Common myeloid progenitor, CD34-positive (primary cell): ENCODE data around the gene SLC25A45.

Source experiments
- CTCF ChIA-PET: fragments of 350-600 bp; sonication (Branson Sonifier 250); formaldehyde crosslinking; loops from one replicate; lab custom pipeline; 2021; ENCODE audit warnings: antibody characterized with exemption; lab: Charles Lee
- POLR2A ChIA-PET: fragments of 350-600 bp; sonication (Branson Sonifier 250); formaldehyde crosslinking; loops from one replicate; lab custom pipeline; 2021; ENCODE audit warnings: antibody characterized with exemption; lab: Charles Lee
- DNase-seq, 3 donors: peaks; one replicate each; pipeline versions ENCODE4 v3.0.0 to v3.0.0-alpha.2; 2013
- H3K27ac ChIP-seq, 2 experiments: 1 replicate in 1 of 2; 2 replicates in 1 of 2; pipeline ENCODE4 v1.7.0; 2013; ENCODE audit warnings: inconsistent platforms in 2 of 2, low read length in 2 of 2, mild to moderate bottlenecking in 2 of 2, low read depth in 1 of 2, moderate library complexity in 1 of 2; ENCODE audit not compliant: severe bottlenecking in 2 of 2, insufficient read depth in 1 of 2, poor library complexity in 1 of 2
- H3K27me3 ChIP-seq, 5 experiments: replicated peaks in 2 of 5; 1 replicate in 3 of 5; 2 replicates in 2 of 5; pipeline versions ENCODE4 v1.6.1 to v1.7.0; 2013; ENCODE audit warnings: low read length in 4 of 5, mild to moderate bottlenecking in 2 of 5, moderate library complexity in 2 of 5, inconsistent platforms in 1 of 5; ENCODE audit not compliant: insufficient read depth in 5 of 5, control insufficient read depth in 4 of 5
- H3K36me3 ChIP-seq, 4 experiments: 1 replicate in 2 of 4; 2 replicates in 2 of 4; pipeline versions ENCODE4 v1.6.1 to v1.7.0; 2013; ENCODE audit warnings: low read length in 3 of 4, control low read depth in 1 of 4, mild to moderate bottlenecking in 1 of 4; ENCODE audit not compliant: control insufficient read depth in 4 of 4, insufficient read depth in 4 of 4
- H3K4me1 ChIP-seq, 4 experiments: 1 replicate in 3 of 4; 2 replicates in 1 of 4; pipeline versions ENCODE4 v1.6.1 to v1.7.1; 2013; ENCODE audit warnings: low read length in 3 of 4, mild to moderate bottlenecking in 3 of 4, control low read depth in 1 of 4, inconsistent platforms in 1 of 4, moderate library complexity in 1 of 4; ENCODE audit not compliant: control insufficient read depth in 4 of 4, insufficient read depth in 4 of 4; ENCODE audit errors: control extremely low read depth in 1 of 4
- H3K4me3 ChIP-seq, 7 experiments: 1 replicate in 4 of 7; 2 replicates in 3 of 7; pipeline versions ENCODE4 v1.5.1 to v1.7.0; 2013; ENCODE audit warnings: mild to moderate bottlenecking in 7 of 7, low read length in 6 of 7, moderate library complexity in 6 of 7, inconsistent platforms in 2 of 7, low read depth in 2 of 7, control low read depth in 1 of 7; ENCODE audit not compliant: insufficient read depth in 4 of 7, control insufficient read depth in 1 of 7; ENCODE audit errors: extremely low read depth in 1 of 7
- H3K9me3 ChIP-seq, 5 experiments: 1 replicate in 4 of 5; 2 replicates in 1 of 5; pipeline versions ENCODE4 v1.6.1 to v1.7.1; 2013; ENCODE audit warnings: low read length in 4 of 5, mild to moderate bottlenecking in 2 of 5, inconsistent platforms in 1 of 5, low read depth in 1 of 5, moderate library complexity in 1 of 5; ENCODE audit not compliant: control insufficient read depth in 4 of 5, insufficient read depth in 2 of 5; ENCODE audit errors: control extremely low read depth in 1 of 5
- WGBS: methylation state at CpG from one replicate; pipeline ENCODE4 v1.1.5; 2013; ENCODE audit not compliant: insufficient coverage; 5-methylcytosine and 5-hydroxymethylcytosine counted together

The SLC25A45 gene

DNA sequence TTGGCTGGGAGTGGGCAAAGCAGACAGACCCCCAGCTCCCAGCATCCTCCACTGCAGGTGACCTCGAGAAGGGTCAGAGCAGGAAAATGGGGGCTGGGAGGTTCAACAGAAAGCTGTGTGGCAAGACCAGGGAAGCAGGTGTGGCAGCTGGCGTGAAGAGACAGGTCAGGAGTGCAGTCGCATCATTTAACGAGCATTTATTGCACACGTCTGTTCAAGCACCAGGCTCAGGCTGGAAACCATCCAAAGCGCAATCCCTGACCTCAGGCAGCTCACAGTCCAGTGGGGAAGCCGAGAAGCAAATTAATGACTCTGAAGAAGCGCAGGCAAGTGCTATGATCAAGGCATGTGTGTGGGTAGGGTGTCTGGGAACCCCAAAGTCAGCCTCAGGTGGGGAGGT is 7.4 kb downstream of the SLC25A45 start:
- ChIA-PET CTCF (interaction anchor here (0.8 to 1.5 kb wide), 9 partner anchors 10 to 165 kb away, joined by 3 to 5 read pairs (median 3); no protein-coding TSS in a partner anchor), POLR2A (interaction anchor here (0.7 kb wide), 1 partner anchor 52 kb away, joined by 3 read pairs; no protein-coding TSS in a partner anchor)
- H3K9me3 ChIP-seq = no peaks in the 10 kb centered on the region
- H3K4me1 ChIP-seq = peaks cover 0 to 44% (median 31%) of the 10 kb centered on the region in 4 experiments
- no peak overlapping the region for H3K4me3 ChIP-seq
- WGBS = 96% methylated on average over 6 of the region's 8 CpGs
- DNase-seq = no peak
- H3K27ac ChIP-seq = no peak overlapping the region
- H3K27me3 ChIP-seq = no peaks in the 10 kb centered on the region
- H3K36me3 ChIP-seq = no peaks in the 10 kb centered on the region

DNA sequence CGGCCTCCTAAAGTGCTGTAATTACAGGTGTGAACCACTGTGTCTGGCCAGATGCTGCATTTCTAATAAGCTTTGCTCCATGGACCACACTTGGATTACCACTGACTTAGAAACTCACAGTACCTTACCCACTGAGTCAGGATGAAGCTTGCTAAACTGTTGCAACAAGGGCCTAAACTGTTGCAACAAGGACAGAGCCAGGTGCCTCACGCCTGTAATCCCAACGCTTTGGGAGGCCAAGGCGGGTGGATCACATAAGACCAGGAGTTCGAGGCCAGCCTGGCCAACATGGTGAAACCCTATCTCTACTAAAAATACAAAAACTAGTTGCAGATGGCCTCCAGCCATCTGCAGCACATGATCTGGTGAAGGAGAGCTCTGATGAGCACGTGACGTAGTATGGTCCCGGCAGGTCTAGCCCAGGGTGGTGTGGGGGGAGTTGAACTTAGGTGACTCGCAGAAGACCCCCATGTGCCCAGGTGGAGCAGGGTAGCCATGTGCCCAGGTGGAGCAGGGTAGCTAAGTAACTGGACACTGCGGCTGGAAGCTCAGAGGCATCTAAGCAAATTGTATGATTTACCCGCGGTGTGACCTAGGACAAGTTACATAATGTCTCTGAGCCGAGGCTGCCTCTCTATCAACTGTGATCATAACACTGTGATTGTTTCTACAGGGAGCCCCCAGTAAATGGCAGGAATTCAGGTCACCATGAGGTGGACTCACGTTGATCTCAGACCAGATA is 8.4 kb downstream of the SLC25A45 start:
- DNase-seq = no peak
- POLR2A ChIA-PET = no interaction called here
- H3K9me3 ChIP-seq = no peaks in the 10 kb centered on the region
- H3K36me3 ChIP-seq = no peaks in the 10 kb centered on the region
- no peak overlapping the region for H3K27ac ChIP-seq
- 97% methylated on average over 12 of the region's 14 CpGs for WGBS
- H3K4me1 ChIP-seq = peaks cover 0 to 34% (median 28%) of the 10 kb centered on the region in 4 experiments
- CTCF ChIA-PET = interaction anchor here (0.9 to 1.5 kb wide), 7 partner anchors 11 to 99 kb away, joined by 3 to 5 read pairs (median 4); no protein-coding TSS in a partner anchor
- no peaks in the 10 kb centered on the region for H3K27me3 ChIP-seq
- no peak overlapping the region for H3K4me3 ChIP-seq

DNA sequence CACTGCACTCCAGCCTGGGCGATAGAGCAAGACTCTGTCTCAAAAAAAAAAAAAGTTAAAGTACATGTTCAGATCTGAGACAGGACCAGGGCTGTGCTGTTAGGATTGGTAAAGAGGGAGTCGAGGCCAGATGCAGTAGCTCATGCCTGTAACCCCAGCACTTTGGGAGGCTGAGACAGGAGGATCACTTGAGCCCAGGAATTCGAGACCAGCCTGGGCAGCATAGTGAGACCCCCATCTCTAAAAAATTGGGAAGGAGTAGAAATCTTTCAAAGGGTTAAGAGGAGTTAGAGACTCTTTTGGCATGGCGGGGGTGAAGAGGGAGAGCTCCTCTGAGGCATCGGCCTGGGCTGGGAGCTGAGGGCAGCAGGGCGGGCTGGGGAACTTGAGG is 11.8 kb downstream of the SLC25A45 start:
- CTCF ChIA-PET = interaction anchor here (0.6 to 2.4 kb wide), 7 partner anchors 8 to 223 kb away, joined by 3 to 9 read pairs (median 4); no protein-coding TSS in a partner anchor
- POLR2A ChIA-PET = interaction anchor here (0.6 to 1.7 kb wide), 4 partner anchors 48 to 133 kb away, joined by 3 to 6 read pairs (median 4); no protein-coding TSS in a partner anchor
- no peaks in the 10 kb centered on the region for H3K9me3 ChIP-seq
- no peak overlapping the region for H3K27ac ChIP-seq
- H3K4me3 ChIP-seq = no peak overlapping the region
- peaks cover 0 to 25% (median 13%) of the 10 kb centered on the region in 4 experiments for H3K4me1 ChIP-seq
- DNase-seq = no peak
- no peaks in the 10 kb centered on the region for H3K36me3 ChIP-seq
- WGBS = 100% methylated on average over 2 of the region's 6 CpGs
- H3K27me3 ChIP-seq = no peaks in the 10 kb centered on the region

DNA sequence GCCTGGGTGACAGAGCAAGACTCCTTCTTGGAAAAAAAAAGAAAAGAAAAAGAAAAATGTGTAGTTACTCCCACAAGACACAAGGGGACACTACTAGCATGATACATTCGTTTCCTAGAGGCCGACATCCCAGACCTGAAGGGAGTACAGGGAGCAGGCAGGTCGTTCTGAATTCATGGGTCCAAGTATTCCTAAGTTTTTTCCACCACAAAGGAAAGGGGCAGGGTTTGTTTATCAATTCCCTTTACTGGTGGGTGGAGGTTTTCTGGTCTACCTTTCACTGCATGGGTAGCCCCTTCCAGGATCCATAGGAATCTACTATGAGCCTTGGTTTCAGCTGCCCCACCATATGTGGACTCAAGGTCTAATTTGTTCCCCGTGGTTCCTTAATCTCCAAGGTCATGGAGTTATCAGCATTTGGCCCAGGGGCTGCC is 16.1 kb downstream of the SLC25A45 start:
- no peaks in the 10 kb centered on the region for H3K36me3 ChIP-seq
- H3K9me3 ChIP-seq = no peaks in the 10 kb centered on the region
- WGBS = 8% methylated on average over 4 of the region's 4 CpGs
- H3K4me3 ChIP-seq = peak overlapping the region in 1 of 7 experiments; percentile 38
- peak; percentile 73 to 79 (median 77) for DNase-seq
- ChIA-PET POLR2A (interaction anchor here (0.5 to 1.1 kb wide), 5 partner anchors 52 to 139 kb away, joined by 3 to 7 read pairs (median 3); partner anchors contain the start of gene MALAT1), CTCF (interaction anchor here (1.1 to 3.1 kb wide), 6 partner anchors 10 to 143 kb away, joined by 3 to 22 read pairs (median 4); no protein-coding TSS in a partner anchor)
- no peaks in the 10 kb centered on the region for H3K27me3 ChIP-seq
- H3K4me1 ChIP-seq = peaks cover 8 to 33% (median 31%) of the 10 kb centered on the region in 4 experiments
- H3K27ac ChIP-seq = peak overlapping the region in 1 of 2 experiments; percentile 49

DNA sequence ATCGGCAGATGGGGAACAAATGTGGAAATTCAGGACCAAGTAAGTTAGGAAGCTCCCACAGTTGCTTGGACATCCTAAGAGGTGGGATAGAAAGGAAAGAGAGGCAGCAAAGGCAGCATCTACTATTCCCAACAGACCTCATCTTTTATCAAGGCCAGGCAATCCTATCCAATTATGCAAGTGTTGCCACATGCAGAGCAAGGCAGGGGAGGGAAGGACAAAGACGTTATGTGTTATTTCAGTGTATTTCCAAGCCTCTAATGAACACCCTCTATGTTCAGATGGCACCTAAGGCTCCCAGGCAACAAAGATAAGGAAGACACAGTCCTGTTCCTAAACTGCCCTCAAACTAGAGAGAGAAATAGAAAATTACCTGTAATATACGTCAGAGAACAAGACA is 18.7 kb downstream of the SLC25A45 start:
- ChIA-PET POLR2A (no interaction called here), CTCF (interaction anchor here (1.3 to 2.1 kb wide), 2 partner anchors 52 to 106 kb away, joined by 4 to 7 read pairs; no protein-coding TSS in a partner anchor)
- no peak for DNase-seq
- Histone ChIP-seq H3K27me3 (no peaks in the 10 kb centered on the region), H3K4me3 (no peak overlapping the region), H3K4me1 (peaks cover 8 to 27% (median 24%) of the 10 kb centered on the region in 4 experiments), H3K27ac (no peak overlapping the region), H3K36me3 (no peaks in the 10 kb centered on the region), H3K9me3 (no peaks in the 10 kb centered on the region)
- WGBS = 100% methylated on average over 2 of the region's 3 CpGs

DNA sequence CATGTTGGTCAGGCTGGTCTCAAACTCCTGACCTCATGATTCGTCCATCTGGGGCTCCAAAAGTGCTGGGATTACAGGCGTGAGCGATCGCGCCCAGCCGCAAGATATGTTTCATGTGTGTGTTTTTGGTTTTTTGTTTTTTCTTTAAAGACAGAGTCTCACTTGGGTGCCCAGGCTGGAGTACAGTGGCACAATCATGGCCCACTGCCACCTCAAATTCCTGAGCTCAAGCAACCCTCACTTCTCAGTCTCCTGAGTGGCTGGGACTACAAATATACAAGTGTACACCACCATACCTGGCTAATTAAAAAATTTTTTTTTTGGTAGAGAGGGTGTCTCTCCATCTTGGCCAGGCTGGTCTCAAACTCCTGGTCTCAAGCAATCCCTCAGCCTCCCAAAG is 19.5 kb downstream of the SLC25A45 start:
- POLR2A ChIA-PET = interaction anchor here (0.9 to 1.7 kb wide), 2 partner anchors 13 to 16 kb away, joined by 4 to 5 read pairs; no protein-coding TSS in a partner anchor
- Histone ChIP-seq H3K36me3 (no peaks in the 10 kb centered on the region), H3K4me1 (peaks cover 8 to 27% (median 24%) of the 10 kb centered on the region in 4 experiments), H3K27me3 (no peaks in the 10 kb centered on the region), H3K27ac (peak overlapping the region; percentile 40 to 74), H3K9me3 (no peaks in the 10 kb centered on the region), H3K4me3 (peak overlapping the region in 3 of 7 experiments; percentile 32 to 42 (median 36))
- CTCF ChIA-PET = interaction anchor here (1.3 to 2.6 kb wide), 6 partner anchors 10 to 230 kb away, joined by 3 to 15 read pairs (median 4); partner anchors contain the start of gene TIGD3
- DNase-seq = no peak
- WGBS = no CpG with 5 or more reads among the region's 6 CpGs
